Activated naive CD8-positive, alpha-beta T cell treated with anti-CD3 and anti-CD28 coated beads for 36 hours (primary cell): Measurements from ENCODE around the gene SLC10A7. TPM values are rescaled to one million over a fixed set of nuclear protein-coding genes. Genes with fewer than 3 reads are reported as not detected.

Experiments used
- total RNA-seq, 2 experiments: library from RNA; stranded (reverse); gene quantifications; one replicate each; pipeline ENCODE4 v1.2.3, GENCODE V29; 2021

The SLC10A7 gene
- total RNA-seq, 2 experiments from 2014 or later = 12.8 to 16.1 TPM

Other genes with a start within 250 kb of the SLC10A7 start
- gene POU4F2, start 117.0 kb upstream of the SLC10A7 start, total RNA-seq = not detected